Liver (tissue), 9 donors: ENCODE measurements around the gene ADCY4. TPM values are rescaled to one million over a fixed set of nuclear protein-coding genes. Genes with fewer than 3 reads are reported as not detected.

ENCODE experiments used
- DNase-seq: peaks from one replicate; pipeline ENCODE4 v3.0.0-alpha.2; 2017; ENCODE audit warnings: low spot score
- H3K27ac ChIP-seq, 2 donors: one replicate each; pipeline ENCODE4 v1.7.0; 2013; ENCODE audit warnings: inconsistent platforms in 2 of 2, low read length in 2 of 2, control low read depth in 1 of 2, low read depth in 1 of 2, mild to moderate bottlenecking in 1 of 2
- H3K27me3 ChIP-seq, 4 donors: one replicate each; pipeline versions ENCODE4 v1.6.1 to v1.7.0; 2013; ENCODE audit warnings: low read length in 3 of 4, inconsistent platforms in 1 of 4, mild to moderate bottlenecking in 1 of 4, moderate library complexity in 1 of 4; ENCODE audit not compliant: control insufficient read depth in 4 of 4, insufficient read depth in 4 of 4
- H3K36me3 ChIP-seq, 4 donors: one replicate each; pipeline versions ENCODE4 v1.6.1 to v1.7.0; 2013; ENCODE audit warnings: low read length in 3 of 4, mild to moderate bottlenecking in 3 of 4, low read depth in 1 of 4, moderate library complexity in 1 of 4; ENCODE audit not compliant: control insufficient read depth in 4 of 4, insufficient read depth in 3 of 4
- H3K4me1 ChIP-seq, 4 donors: one replicate each; pipeline versions ENCODE4 v1.6.1 to v1.7.0; 2013; ENCODE audit warnings: low read length in 3 of 4, mild to moderate bottlenecking in 3 of 4, moderate library complexity in 1 of 4; ENCODE audit not compliant: control insufficient read depth in 4 of 4, insufficient read depth in 4 of 4
- H3K4me3 ChIP-seq, 3 donors: one replicate each; pipeline versions ENCODE4 v1.6.1 to v1.7.0; 2013; ENCODE audit warnings: low read length in 3 of 3, control low read depth in 1 of 3, low read depth in 1 of 3, mild to moderate bottlenecking in 1 of 3
- H3K9ac ChIP-seq, 2 donors: one replicate each; pipeline ENCODE4 v1.7.0; 2013; ENCODE audit warnings: low read length in 2 of 2, mild to moderate bottlenecking in 2 of 2, moderate library complexity in 2 of 2, control low read depth in 1 of 2, low read depth in 1 of 2
- H3K9me3 ChIP-seq, 4 donors: one replicate each; pipeline versions ENCODE4 v1.6.1 to v1.7.0; 2013; ENCODE audit warnings: low read length in 3 of 4; ENCODE audit not compliant: control insufficient read depth in 4 of 4
- ATF3 ChIP-seq: IDR thresholded peaks from 2 replicates; pipeline ENCODE4 v1.6.1; 2016; ENCODE audit warnings: antibody characterized with exemption
- FOXA1 ChIP-seq: IDR thresholded peaks from 2 replicates; pipeline ENCODE4 v1.6.1; 2016; ENCODE audit warnings: antibody characterized with exemption
- HNF4A ChIP-seq, 2 donors: conservative IDR thresholded peaks; 2 replicates each; pipeline ENCODE4 v1.6.1; 2016; ENCODE audit warnings: antibody characterized with exemption in 2 of 2, mild to moderate bottlenecking in 2 of 2
- NR2F2 ChIP-seq: IDR thresholded peaks from 2 replicates; pipeline ENCODE4 v1.6.1; 2016; ENCODE audit warnings: antibody characterized with exemption
- WGBS: extraction: QIAGEN DNeasy Blood & Tissue Kit; methylation state at CpG from one replicate; pipeline ENCODE4 v1.1.7; 2013; 5-methylcytosine and 5-hydroxymethylcytosine counted together
- polyA plus RNA-seq, 2 donors: library from polyadenylated mRNA; stranded (reverse) in 1 of 2; unstranded in 1 of 2; fragments of 200-250 nt in 1 of 2; fragments of >200 nt in 1 of 2; fragmentation: Nextera tagmentation in 1 of 2; extraction: Ambion mirVana in 1 of 2; gene quantifications; one replicate each; pipeline versions ENCODE4 v1.2.1 to v1.2.3, GENCODE V29; 2013 to 2015
- total RNA-seq, 2 donors: library from RNA; depleted of rRNA; stranded (reverse); fragments of >200 nt; gene quantifications; one replicate each; pipeline ENCODE4 v1.2.3, GENCODE V29; 2014
- TF ChIP-seq, protein P1 (sequence below): fragments of 150-350 bp; IDR thresholded peaks from 2 replicates; pipeline ENCODE4 v1.5.1; 2017; ENCODE audit warnings: improper control_type of control experiment, low read depth, low read length; ENCODE audit not compliant: missing input control
- TF ChIP-seq, protein P2 (sequence below): IDR thresholded peaks from 2 replicates; pipeline ENCODE4 v1.6.1; 2016; ENCODE audit warnings: antibody characterized with exemption
- donor health status: healthy.
- donor health status: healthy.
- donor health status: healthy.
- donor health status: healthy.
- donor health status: healthy.

Gene ADCY4
- total and polyA plus RNA-seq, 4 donors, result 2.2 to 7.2 (median 4.0) TPM

DNA sequence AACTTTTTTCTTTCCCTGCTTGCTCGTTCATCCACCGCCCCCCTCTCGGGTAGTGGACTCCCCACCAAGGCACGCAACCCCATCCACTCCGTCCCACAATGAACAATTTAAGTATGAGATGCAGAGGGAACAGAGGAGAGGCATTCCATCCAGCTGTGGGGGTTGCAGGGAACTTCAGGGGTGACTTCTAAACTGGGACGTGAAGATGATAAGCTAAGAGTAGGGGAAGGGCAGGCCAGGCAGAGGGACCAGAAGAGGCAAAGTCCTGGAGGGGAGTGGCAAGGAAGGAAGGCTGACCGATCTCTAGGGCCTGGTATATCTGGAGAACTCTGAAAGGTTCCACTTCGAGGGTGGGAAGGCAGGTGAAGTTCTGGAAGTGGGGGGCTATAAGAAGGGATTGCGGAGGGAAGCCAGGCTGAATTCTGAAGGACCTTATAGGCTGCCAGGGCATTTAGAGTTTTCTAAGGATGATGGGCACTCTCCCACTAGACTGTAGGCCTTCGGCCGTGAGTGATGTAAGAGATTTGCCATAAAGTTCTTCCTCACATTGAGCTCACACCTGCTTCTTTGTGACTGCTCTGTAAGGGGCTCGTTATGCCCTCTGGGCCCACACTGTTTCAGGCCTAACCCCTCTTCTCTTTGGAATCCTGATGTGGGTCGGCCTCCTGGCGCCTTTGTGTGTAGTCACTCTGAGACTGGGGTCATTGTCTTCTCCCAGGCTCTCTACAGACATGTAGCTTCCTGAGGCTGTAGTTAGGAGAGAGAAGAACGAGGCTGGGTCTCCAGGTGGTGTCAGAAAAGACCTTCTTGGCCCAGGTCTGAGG lies 45.2 kb upstream of the ADCY4 start (continued):
- TF ChIP-seq, protein P1, sequence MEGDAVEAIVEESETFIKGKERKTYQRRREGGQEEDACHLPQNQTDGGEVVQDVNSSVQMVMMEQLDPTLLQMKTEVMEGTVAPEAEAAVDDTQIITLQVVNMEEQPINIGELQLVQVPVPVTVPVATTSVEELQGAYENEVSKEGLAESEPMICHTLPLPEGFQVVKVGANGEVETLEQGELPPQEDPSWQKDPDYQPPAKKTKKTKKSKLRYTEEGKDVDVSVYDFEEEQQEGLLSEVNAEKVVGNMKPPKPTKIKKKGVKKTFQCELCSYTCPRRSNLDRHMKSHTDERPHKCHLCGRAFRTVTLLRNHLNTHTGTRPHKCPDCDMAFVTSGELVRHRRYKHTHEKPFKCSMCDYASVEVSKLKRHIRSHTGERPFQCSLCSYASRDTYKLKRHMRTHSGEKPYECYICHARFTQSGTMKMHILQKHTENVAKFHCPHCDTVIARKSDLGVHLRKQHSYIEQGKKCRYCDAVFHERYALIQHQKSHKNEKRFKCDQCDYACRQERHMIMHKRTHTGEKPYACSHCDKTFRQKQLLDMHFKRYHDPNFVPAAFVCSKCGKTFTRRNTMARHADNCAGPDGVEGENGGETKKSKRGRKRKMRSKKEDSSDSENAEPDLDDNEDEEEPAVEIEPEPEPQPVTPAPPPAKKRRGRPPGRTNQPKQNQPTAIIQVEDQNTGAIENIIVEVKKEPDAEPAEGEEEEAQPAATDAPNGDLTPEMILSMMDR, result no peak

DNA sequence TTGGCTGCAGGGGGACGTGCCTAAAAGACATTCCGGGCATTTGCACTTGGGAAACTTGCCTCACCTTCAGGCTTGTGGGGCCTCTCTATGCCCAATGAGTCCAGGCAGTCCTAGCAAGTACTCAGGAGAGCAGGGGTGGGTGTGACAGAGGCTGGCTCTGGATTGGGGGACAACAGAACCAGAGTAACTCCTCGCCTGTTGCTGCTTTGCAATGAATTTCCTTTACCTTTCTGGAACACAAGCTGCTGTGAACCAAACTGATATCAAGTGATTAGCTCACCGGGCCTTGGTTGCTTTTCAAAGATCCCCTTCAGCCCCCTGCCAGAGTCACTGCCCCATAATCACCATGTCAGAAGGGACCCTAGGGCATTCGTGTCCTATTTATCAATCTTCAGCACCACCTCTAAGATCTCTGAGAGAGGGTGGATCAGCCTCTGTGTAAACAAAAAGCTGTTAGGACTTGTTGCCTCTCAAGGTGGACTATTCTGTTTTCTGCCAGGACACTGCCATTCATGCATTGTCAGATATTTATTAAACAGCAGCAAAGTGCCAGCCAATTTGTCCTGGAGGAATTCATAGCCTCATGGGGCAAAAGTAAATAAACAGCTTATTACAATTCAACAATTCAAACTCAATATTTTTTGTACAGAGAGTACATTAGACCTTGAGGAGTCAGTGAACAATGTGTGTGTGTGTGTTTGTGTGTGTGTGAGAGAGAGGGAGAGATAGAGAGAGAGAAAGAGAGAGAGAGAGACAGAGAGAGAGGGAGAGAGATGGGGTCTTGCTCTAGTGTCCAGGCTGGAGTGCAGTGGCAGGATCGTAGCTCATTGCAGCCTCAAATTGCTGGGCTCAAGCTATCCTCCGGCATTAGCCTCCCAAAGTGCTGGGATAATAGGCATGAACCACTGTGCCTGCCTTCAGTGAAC lies 44.4 kb upstream of the ADCY4 start:
- Histone ChIP-seq H3K4me3 (no peak overlapping the region), H3K9ac (no peak overlapping the region), H3K9me3 (no peaks in the 10 kb centered on the region), H3K27ac (no peak overlapping the region), H3K4me1 (no peaks in the 10 kb centered on the region), H3K36me3 (no peaks in the 10 kb centered on the region), H3K27me3 (no peaks in the 10 kb centered on the region)
- DNase-seq, result no peak
- 91% methylated on average over 7 of the region's 7 CpGs for WGBS
- TF ChIP-seq, protein P2, sequence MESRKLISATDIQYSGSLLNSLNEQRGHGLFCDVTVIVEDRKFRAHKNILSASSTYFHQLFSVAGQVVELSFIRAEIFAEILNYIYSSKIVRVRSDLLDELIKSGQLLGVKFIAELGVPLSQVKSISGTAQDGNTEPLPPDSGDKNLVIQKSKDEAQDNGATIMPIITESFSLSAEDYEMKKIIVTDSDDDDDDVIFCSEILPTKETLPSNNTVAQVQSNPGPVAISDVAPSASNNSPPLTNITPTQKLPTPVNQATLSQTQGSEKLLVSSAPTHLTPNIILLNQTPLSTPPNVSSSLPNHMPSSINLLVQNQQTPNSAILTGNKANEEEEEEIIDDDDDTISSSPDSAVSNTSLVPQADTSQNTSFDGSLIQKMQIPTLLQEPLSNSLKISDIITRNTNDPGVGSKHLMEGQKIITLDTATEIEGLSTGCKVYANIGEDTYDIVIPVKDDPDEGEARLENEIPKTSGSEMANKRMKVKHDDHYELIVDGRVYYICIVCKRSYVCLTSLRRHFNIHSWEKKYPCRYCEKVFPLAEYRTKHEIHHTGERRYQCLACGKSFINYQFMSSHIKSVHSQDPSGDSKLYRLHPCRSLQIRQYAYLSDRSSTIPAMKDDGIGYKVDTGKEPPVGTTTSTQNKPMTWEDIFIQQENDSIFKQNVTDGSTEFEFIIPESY, result no peak
- TF ChIP-seq, protein P1, result no peak
- no peak for TF ChIP-seq NR2F2
- TF ChIP-seq FOXA1, result no peak
- no peak for TF ChIP-seq HNF4A (conservative IDR thresholded peaks at IDR 0.05)
- no peak for TF ChIP-seq ATF3

DNA sequence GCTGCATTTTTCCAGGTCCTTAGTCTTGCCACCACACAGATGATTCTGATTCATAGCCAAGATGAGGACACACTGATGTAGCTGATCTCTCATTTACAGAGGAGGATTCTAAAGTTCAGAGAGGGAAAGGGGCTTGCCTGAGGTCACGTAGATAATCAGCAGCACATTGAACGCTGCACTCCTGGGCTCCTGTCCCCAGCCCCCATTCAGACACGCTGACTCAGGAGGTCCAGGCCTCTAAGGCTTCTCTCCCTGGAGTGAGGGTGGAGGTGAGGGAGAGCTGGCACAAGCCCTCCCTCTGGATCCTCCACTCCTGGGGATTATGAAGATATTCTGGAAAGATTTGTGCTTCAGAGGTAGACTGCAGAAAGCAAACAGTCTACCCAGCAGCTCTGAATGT lies 43.5 kb upstream of the ADCY4 start:
- Histone ChIP-seq H3K4me1 (no peaks in the 10 kb centered on the region), H3K9ac (no peak overlapping the region), H3K9me3 (no peaks in the 10 kb centered on the region), H3K27me3 (no peaks in the 10 kb centered on the region), H3K36me3 (no peaks in the 10 kb centered on the region), H3K27ac (no peak overlapping the region), H3K4me3 (no peak overlapping the region)
- whole genome bisulfite sequencing, result 89% methylated on average over 3 of the region's 3 CpGs
- TF ChIP-seq, protein P1, result no peak
- no peak for DNase-seq
